NCI-H748 (cell line): ENCODE measurements around the gene ZBTB32.
"Not testable (repeated sequence)": the region's sequence is repeated elsewhere in the genome, so short reads cannot be mapped to it uniquely, and the experiment has no call there.

Source experiments
- DNase-seq: peaks from one replicate; lab custom pipeline; 2025; ENCODE audit not compliant: unreplicated experiment; lab: John Stamatoyannopoulos, UW

ZBTB32 gene

GRCh38 chr19:35720163-35720524 lies 15.8 kb downstream of the ZBTB32 start:
- DNase-seq: no peak

GRCh38 chr19:35720648-35721047 lies 16.3 kb downstream of the ZBTB32 start:
- no peak for DNase-seq

GRCh38 chr19:35721374-35721773 lies 17.0 kb downstream of the ZBTB32 start:
- DNase-seq: no peak

- no peak for DNase-seq
Observed at GRCh38 chr19:35722461-35722860, 18.1 kb downstream of the ZBTB32 start.

GRCh38 chr19:35722897-35723296 lies 18.5 kb downstream of the ZBTB32 start:
- no peak for DNase-seq

GRCh38 chr19:35723671-35724070 lies 19.3 kb downstream of the ZBTB32 start:
- DNase-seq: no peak

- DNase-seq: not testable (repeated sequence)
Observed at GRCh38 chr19:35724132-35724531, 19.8 kb downstream of the ZBTB32 start.

- no peak for DNase-seq
Observed at GRCh38 chr19:35724560-35724959, 20.2 kb downstream of the ZBTB32 start.

- DNase-seq: no peak
Observed at GRCh38 chr19:35725216-35725861, 21.0 kb downstream of the ZBTB32 start.

GRCh38 chr19:35727053-35727955 lies 22.9 kb downstream of the ZBTB32 start:
- no peak for DNase-seq

GRCh38 chr19:35727956-35728706 lies 23.8 kb downstream of the ZBTB32 start:
- no peak for DNase-seq

GRCh38 chr19:35729021-35729420 lies 24.7 kb downstream of the ZBTB32 start:
- DNase-seq: no peak

- no peak for DNase-seq
Observed at GRCh38 chr19:35729763-35730162, 25.4 kb downstream of the ZBTB32 start.

GRCh38 chr19:35730326-35730725 lies 26.0 kb downstream of the ZBTB32 start:
- DNase-seq: no peak

GRCh38 chr19:35731353-35731752 lies 27.0 kb downstream of the ZBTB32 start:
- no peak for DNase-seq

- no peak for DNase-seq
Observed at GRCh38 chr19:35731779-35732405, 27.5 kb downstream of the ZBTB32 start.

GRCh38 chr19:35732540-35733179 lies 28.3 kb downstream of the ZBTB32 start:
- DNase-seq: no peak

- no peak for DNase-seq
Observed at GRCh38 chr19:35733180-35734125, 29.1 kb downstream of the ZBTB32 start.

- no peak for DNase-seq
Observed at GRCh38 chr19:35734273-35734672, 29.9 kb downstream of the ZBTB32 start.

GRCh38 chr19:35734889-35735288 lies 30.5 kb downstream of the ZBTB32 start:
- DNase-seq: no peak
